Measurements from ENCODE around the gene CA9. TPM values are rescaled to one million over a fixed set of nuclear protein-coding genes. Genes with fewer than 3 reads are reported as not detected.
A peak's percentile ranks its signal among the peaks of the same experiment; 100 is the strongest.

Gene CA9
- total and polyA plus RNA-seq, 4 donors: 0.88 to 2.4 (median 1.3) TPM

GRCh38 chr9:35727676-35728040, 53.9 kb downstream of the CA9 start:
- no peaks in the 10 kb centered on the region for H3K9me3 ChIP-seq (ENCODE audit: control insufficient read depth in 4 of 4, insufficient read depth in 3 of 4, low read length in 3 of 4)
- 11 to 20% methylated on average over 5 of the region's 5 CpGs for WGBS, 2 donors
- H3K27me3 ChIP-seq (ENCODE audit: control insufficient read depth in 3 of 3, insufficient read depth in 3 of 3, low read length in 2 of 3): no peaks in the 10 kb centered on the region
- peak overlapping the region; percentile 50 to 63 for H3K9ac ChIP-seq (ENCODE audit: insufficient read depth in 1 of 2, low read length in 2 of 2)
- TF ChIP-seq CTCF (IDR thresholded peaks at IDR 0.05; ENCODE audit: control extremely low read depth, extremely low read depth): no peak
- DNase-seq (peak in 1 of 3 donors; percentile 27), ATAC-seq (ENCODE audit: insufficient read depth, low FRiP score) (no peak)
- peaks cover 19 to 38% (median 30%) of the 10 kb centered on the region in 4 donors for H3K36me3 ChIP-seq (ENCODE audit: control insufficient read depth in 4 of 4, insufficient read depth in 4 of 4, low read length in 4 of 4)
- H3K4me3 ChIP-seq: no peak overlapping the region
- H3K4me1 ChIP-seq (ENCODE audit: control insufficient read depth in 5 of 5, insufficient read depth in 5 of 5, low read length in 5 of 5): peaks cover 10 to 52% (median 25%) of the 10 kb centered on the region in 5 donors
- H3K27ac ChIP-seq (ENCODE audit: low read depth in 1 of 2, low read length in 1 of 2): peak overlapping the region; percentile 60 to 89

GRCh38 chr9:35728041-35728971, 54.6 kb downstream of the CA9 start:
- no peaks in the 10 kb centered on the region for H3K27me3 ChIP-seq (ENCODE audit: control insufficient read depth in 3 of 3, insufficient read depth in 3 of 3, low read length in 2 of 3)
- peak overlapping the region; percentile 50 to 73 for H3K9ac ChIP-seq (ENCODE audit: insufficient read depth in 1 of 2, low read length in 2 of 2)
- ATAC-seq (ENCODE audit: insufficient read depth, low FRiP score) (no peak), DNase-seq (peak; percentile 89 to 95 (median 94))
- H3K9me3 ChIP-seq (ENCODE audit: control insufficient read depth in 4 of 4, insufficient read depth in 3 of 4, low read length in 3 of 4): no peaks in the 10 kb centered on the region
- peaks cover 17 to 33% (median 26%) of the 10 kb centered on the region in 4 donors for H3K36me3 ChIP-seq (ENCODE audit: control insufficient read depth in 4 of 4, insufficient read depth in 4 of 4, low read length in 4 of 4)
- no peak for TF ChIP-seq CTCF (IDR thresholded peaks at IDR 0.05; ENCODE audit: control extremely low read depth, extremely low read depth)
- WGBS, 2 donors: 1 to 5% methylated on average over 10 of the region's 10 CpGs
- no peak overlapping the region for H3K4me3 ChIP-seq
- peak overlapping the region; percentile 87 to 89 for H3K27ac ChIP-seq (ENCODE audit: low read depth in 1 of 2, low read length in 1 of 2)
- H3K4me1 ChIP-seq (ENCODE audit: control insufficient read depth in 5 of 5, insufficient read depth in 5 of 5, low read length in 5 of 5): peaks cover 10 to 59% (median 26%) of the 10 kb centered on the region in 5 donors

GRCh38 chr9:35729101-35729500, 55.4 kb downstream of the CA9 start:
- Histone ChIP-seq H3K9ac (ENCODE audit: insufficient read depth in 1 of 2, low read length in 2 of 2) (peak overlapping the region in 1 of 2 donors; percentile 73), H3K9me3 (ENCODE audit: control insufficient read depth in 4 of 4, insufficient read depth in 3 of 4, low read length in 3 of 4) (no peaks in the 10 kb centered on the region), H3K4me1 (ENCODE audit: control insufficient read depth in 5 of 5, insufficient read depth in 5 of 5, low read length in 5 of 5) (peaks cover 14 to 67% (median 26%) of the 10 kb centered on the region in 5 donors), H3K27me3 (ENCODE audit: control insufficient read depth in 3 of 3, insufficient read depth in 3 of 3, low read length in 2 of 3) (no peaks in the 10 kb centered on the region), H3K36me3 (ENCODE audit: control insufficient read depth in 4 of 4, insufficient read depth in 4 of 4, low read length in 4 of 4) (peaks cover 14 to 25% (median 18%) of the 10 kb centered on the region in 4 donors), H3K27ac (ENCODE audit: low read depth in 1 of 2, low read length in 1 of 2) (peak overlapping the region; percentile 50 to 62), H3K4me3 (peak overlapping the region; percentile 1)
- 51 to 53% methylated on average over 3 of the region's 3 CpGs for WGBS, 2 donors
- ATAC-seq (ENCODE audit: insufficient read depth, low FRiP score) (no peak), DNase-seq (peak in 2 of 3 donors; percentile 18)
- TF ChIP-seq CTCF (IDR thresholded peaks at IDR 0.05; ENCODE audit: control extremely low read depth, extremely low read depth): no peak
